Spleen (tissue), 11 donors: ENCODE results near the gene PLB1. TPM values are rescaled to one million over a fixed set of nuclear protein-coding genes. Genes with fewer than 3 reads are reported as not detected.

Source experiments
- DNase-seq: peaks from one replicate; pipeline ENCODE4 v3.0.0-alpha.2; 2020
- H3K27ac ChIP-seq, 8 donors: fragments of 200-600 bp; sonication (generic) in 7 of 8; 1 replicate in 4 of 8; 2 replicates in 4 of 8; pipeline versions ENCODE4 v1.5.0 to v1.8.0; 2016 to 2021; ENCODE audit warnings: inconsistent platforms in 4 of 8, mild to moderate bottlenecking in 4 of 8, moderate library complexity in 1 of 8
- H3K27me3 ChIP-seq, 7 donors: fragments of 200-600 bp; sonication (generic) in 6 of 7; replicated peaks in 1 of 7; 1 replicate in 4 of 7; 2 replicates in 3 of 7; pipeline versions ENCODE4 v1.5.0 to v1.8.0; 2016 to 2021; ENCODE audit warnings: inconsistent platforms in 3 of 7, mild to moderate bottlenecking in 1 of 7
- H3K36me3 ChIP-seq, 6 donors: fragments of 200-600 bp; sonication (generic) in 5 of 6; 1 replicate in 4 of 6; 2 replicates in 2 of 6; pipeline versions ENCODE4 v1.5.0 to v1.8.0; 2016 to 2021; ENCODE audit warnings: inconsistent platforms in 2 of 6
- H3K4me1 ChIP-seq, 6 donors: fragments of 200-600 bp; sonication (generic) in 5 of 6; 1 replicate in 3 of 6; 2 replicates in 3 of 6; pipeline versions ENCODE4 v1.5.0 to v1.8.0; 2016 to 2021; ENCODE audit warnings: inconsistent platforms in 3 of 6
- H3K4me3 ChIP-seq, 8 donors: fragments of 200-600 bp; sonication (generic) in 7 of 8; 1 replicate in 4 of 8; 2 replicates in 4 of 8; pipeline versions ENCODE4 v1.5.0 to v1.8.0; 2016 to 2021; ENCODE audit warnings: inconsistent platforms in 4 of 8, mild to moderate bottlenecking in 4 of 8, moderate library complexity in 2 of 8
- H3K9me3 ChIP-seq, 8 donors: fragments of 200-600 bp; sonication (generic) in 7 of 8; 1 replicate in 4 of 8; 2 replicates in 4 of 8; pipeline versions ENCODE4 v1.5.0 to v1.8.0; 2016 to 2021; ENCODE audit warnings: inconsistent platforms in 4 of 8
- POLR2A ChIP-seq, 3 donors: fragments of 450-650 bp; IDR thresholded peaks; one replicate each; pipeline ENCODE4 v1.5.1; 2017; ENCODE audit warnings: antibody characterized with exemption in 3 of 3, mild to moderate bottlenecking in 1 of 3
- POLR2AphosphoS5 ChIP-seq, 3 donors: sonication (generic); formaldehyde crosslinking; IDR thresholded peaks; one replicate each; pipeline ENCODE4 v1.5.1; 2017; ENCODE audit warnings: antibody characterized with exemption in 3 of 3
- WGBS, 5 donors: extraction: QIAGEN DNeasy Blood & Tissue Kit in 3 of 5; methylation state at CpG; one replicate each; pipeline versions ENCODE4 v1.1.5 to v1.1.7; 2013 to 2018; 5-methylcytosine and 5-hydroxymethylcytosine counted together
- intact Hi-C: fragments of 100-400 bp; cut with DNase I; formaldehyde crosslinking; loops from one replicate; pipeline ENCODE4 v1.15.0; 2023; ENCODE audit warnings: low total_unique reads
- polyA plus RNA-seq, 3 donors: library from polyadenylated mRNA; stranded (reverse); fragments of 200-250 nt; gene quantifications; one replicate each; pipeline ENCODE4 v1.2.1, GENCODE V29; 2013
- total RNA-seq, 7 donors: library from RNA; depleted of rRNA in 3 of 7; stranded (reverse); fragments of >200 nt in 3 of 7; fragmentation: NEBNext Ultra II Directional in 4 of 7; extraction: Animal tissue kit (Norgen Biotek cat#: 25700) in 4 of 7; gene quantifications; one replicate each; pipeline versions ENCODE4 v1.1.0 to v1.2.1, GENCODE V29; 2016 to 2021
- TF ChIP-seq, protein P1 (sequence below), 11 experiments: fragments of 200-600 bp in 7 of 11; fragments of 450-650 bp in 4 of 11; sonication (generic) in 4 of 11; IDR thresholded peaks in 8 of 11; conservative IDR thresholded peaks in 3 of 11; 1 replicate in 7 of 11; 2 replicates in 4 of 11; pipeline versions ENCODE4 v1.4.0 to v1.8.0; 2016 to 2021; ENCODE audit warnings: antibody characterized with exemption in 11 of 11, inconsistent platforms in 4 of 11, mild to moderate bottlenecking in 1 of 11
- donor health status: healthy with polysubstance abuse.
- donor health status: DM: no; HTN: no; CAD: no; lungs with moderate emphysema.
- donor health status: DM: no; HTN: no; CAD: no.
- donor health status: Bipolar disorder and iron deficiency.
- donor health status: healthy.
- donor health status: DM: no; HTN: no; CAD: no.
- donor health status: DM: yes; HTN: yes; CAD: no.

Gene PLB1
- total and polyA plus RNA-seq, 10 donors: 3.8 to 45.7 (median 13.9) TPM

DNA sequence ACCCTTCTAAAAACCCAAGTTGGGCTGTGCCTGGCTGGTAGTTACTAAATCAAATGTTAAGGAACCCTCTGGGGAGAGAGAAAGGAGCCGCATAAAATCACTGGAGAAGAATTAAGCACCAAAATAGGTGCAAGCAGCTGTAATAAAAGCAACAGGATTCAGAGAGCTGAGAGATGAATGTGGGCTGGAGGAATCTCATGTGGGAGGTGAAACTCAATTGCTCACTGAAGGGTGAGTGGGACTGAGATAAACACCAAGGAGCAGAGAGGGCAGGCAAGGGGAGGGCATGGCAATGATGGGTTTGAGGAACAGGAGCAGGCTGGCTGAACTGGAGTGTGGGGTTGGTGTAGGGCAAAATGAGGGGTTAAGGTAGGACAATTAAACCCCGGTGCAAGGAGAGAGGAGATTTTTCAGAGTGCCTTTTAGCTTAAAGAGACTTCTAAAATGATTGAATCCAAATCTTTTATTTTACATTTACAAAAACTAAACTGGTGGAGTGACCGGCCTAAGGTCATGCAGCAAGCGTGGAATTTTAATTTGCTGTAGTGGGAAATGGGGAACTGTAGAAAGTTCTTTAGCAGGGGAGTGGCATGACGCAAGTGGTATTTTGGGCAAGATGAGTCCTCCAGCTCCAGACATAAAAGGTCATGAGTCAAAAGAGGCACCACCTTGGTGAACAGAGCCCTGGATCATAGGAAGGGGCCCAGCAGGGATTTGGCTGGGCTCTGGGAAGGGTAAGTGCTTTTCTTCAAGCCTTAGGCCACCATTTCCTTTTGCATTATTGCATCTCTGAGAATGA is 10.5 kb downstream of the PLB1 start:
- no peaks in the 10 kb centered on the region for H3K27me3 ChIP-seq
- intact Hi-C loops: no loop called here
- TF ChIP-seq POLR2AphosphoS5 (IDR thresholded peaks at IDR 0.05) (no peak), POLR2A (IDR thresholded peaks at IDR 0.05) (no peak)
- TF ChIP-seq, protein P1, sequence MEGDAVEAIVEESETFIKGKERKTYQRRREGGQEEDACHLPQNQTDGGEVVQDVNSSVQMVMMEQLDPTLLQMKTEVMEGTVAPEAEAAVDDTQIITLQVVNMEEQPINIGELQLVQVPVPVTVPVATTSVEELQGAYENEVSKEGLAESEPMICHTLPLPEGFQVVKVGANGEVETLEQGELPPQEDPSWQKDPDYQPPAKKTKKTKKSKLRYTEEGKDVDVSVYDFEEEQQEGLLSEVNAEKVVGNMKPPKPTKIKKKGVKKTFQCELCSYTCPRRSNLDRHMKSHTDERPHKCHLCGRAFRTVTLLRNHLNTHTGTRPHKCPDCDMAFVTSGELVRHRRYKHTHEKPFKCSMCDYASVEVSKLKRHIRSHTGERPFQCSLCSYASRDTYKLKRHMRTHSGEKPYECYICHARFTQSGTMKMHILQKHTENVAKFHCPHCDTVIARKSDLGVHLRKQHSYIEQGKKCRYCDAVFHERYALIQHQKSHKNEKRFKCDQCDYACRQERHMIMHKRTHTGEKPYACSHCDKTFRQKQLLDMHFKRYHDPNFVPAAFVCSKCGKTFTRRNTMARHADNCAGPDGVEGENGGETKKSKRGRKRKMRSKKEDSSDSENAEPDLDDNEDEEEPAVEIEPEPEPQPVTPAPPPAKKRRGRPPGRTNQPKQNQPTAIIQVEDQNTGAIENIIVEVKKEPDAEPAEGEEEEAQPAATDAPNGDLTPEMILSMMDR (IDR thresholded peaks at IDR 0.05 in 8 of 11, conservative IDR thresholded peaks at IDR 0.05 in 3 of 11): no peak
- 87 to 91% (median 89%) methylated on average over 5 of the region's 5 CpGs for WGBS, 5 donors
- H3K27ac ChIP-seq: no peak overlapping the region
- peaks cover 0 to under 1% (median 0%) of the 10 kb centered on the region in 8 donors for H3K9me3 ChIP-seq
- DNase-seq: no peak
- H3K4me1 ChIP-seq: no peaks in the 10 kb centered on the region
- H3K4me3 ChIP-seq: no peak overlapping the region
- H3K36me3 ChIP-seq: no peaks in the 10 kb centered on the region

DNA sequence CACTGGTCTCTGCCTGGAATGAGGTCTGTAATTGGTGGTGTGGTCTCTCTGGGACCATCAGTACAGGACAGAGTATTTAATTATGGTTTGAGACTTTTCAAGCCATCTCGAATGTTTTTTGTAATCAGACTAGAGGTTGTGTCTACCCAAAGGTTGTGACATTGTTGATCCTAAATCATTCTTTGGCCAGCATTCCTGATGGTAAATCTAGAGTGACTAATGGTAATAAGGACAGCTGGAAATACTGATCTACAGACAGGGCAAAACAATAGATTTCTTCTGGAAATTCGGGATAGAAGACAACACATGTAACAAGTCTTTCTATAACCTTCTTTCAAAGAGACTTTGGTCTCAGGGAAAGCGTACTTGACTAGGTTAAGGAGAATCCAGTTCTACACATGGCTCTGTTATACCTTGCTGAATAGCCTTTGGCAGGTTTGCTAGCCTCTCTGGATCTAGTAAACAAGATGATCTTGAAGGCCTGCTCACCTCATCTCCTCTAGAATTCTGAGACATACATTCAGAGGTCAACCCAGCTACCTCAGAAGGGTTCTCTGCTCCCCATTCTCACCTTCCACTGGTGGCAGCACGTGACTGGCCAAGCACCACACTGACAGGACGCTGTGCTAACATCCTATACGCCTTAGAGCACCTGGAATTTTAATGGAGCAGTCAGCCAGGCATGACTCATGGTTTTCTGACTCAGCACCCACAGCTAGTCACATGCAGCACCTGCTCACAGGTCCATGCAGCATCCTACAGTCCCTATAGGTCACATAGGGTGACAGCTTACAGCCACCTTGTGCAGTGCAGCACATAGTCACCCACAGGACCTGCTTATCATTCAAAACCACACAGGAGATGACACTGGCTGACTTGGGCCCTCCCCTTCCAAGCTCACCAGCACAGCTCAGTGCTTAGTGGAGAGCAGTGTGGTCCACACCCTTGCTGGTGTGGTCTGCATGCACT is 12.2 kb downstream of the PLB1 start:
- Histone ChIP-seq H3K4me1 (no peaks in the 10 kb centered on the region), H3K9me3 (peaks cover 0 to 16% (median 10%) of the 10 kb centered on the region in 8 donors), H3K27me3 (no peaks in the 10 kb centered on the region), H3K4me3 (no peak overlapping the region), H3K36me3 (no peaks in the 10 kb centered on the region), H3K27ac (no peak overlapping the region)
- WGBS, 5 donors: 77 to 84% (median 81%) methylated on average over 6 of the region's 6 CpGs
- TF ChIP-seq, protein P1 (IDR thresholded peaks at IDR 0.05 in 8 of 11, conservative IDR thresholded peaks at IDR 0.05 in 3 of 11): no peak
- TF ChIP-seq POLR2A (IDR thresholded peaks at IDR 0.05) (no peak), POLR2AphosphoS5 (IDR thresholded peaks at IDR 0.05) (no peak)
- intact Hi-C loops: no loop called here
- no peak for DNase-seq

DNA sequence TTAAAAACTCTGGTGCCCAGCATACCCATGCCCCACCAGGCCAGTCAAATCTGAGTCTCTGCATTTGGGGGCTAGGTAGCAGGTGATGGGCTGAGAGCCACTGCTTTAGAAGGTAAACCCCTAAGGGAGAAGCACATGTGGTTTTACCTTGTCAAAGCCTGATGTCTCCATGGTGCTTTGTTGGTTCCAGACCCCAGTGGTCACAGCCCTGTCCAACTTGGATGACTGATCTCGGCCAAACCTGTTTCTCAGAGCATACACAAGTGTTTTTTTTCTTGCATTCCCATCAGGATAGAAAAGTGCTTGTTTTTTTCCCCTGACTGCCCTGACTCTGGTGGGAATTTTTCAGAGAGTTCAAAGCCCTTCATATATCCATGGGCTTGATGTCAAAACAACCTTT is 13.5 kb downstream of the PLB1 start:
- intact Hi-C loops: no loop called here
- no peak for TF ChIP-seq POLR2A (IDR thresholded peaks at IDR 0.05)
- TF ChIP-seq POLR2AphosphoS5 (IDR thresholded peaks at IDR 0.05): no peak
- TF ChIP-seq, protein P1 (IDR thresholded peaks at IDR 0.05 in 8 of 11, conservative IDR thresholded peaks at IDR 0.05 in 3 of 11): no peak
- Histone ChIP-seq H3K27me3 (no peaks in the 10 kb centered on the region), H3K4me3 (no peak overlapping the region), H3K9me3 (peaks cover 0 to 16% (median 10%) of the 10 kb centered on the region in 8 donors), H3K27ac (no peak overlapping the region), H3K4me1 (no peaks in the 10 kb centered on the region), H3K36me3 (no peaks in the 10 kb centered on the region)
- no peak for DNase-seq
- WGBS, 5 donors: 61 to 86% (median 72%) methylated on average over 1 of the region's 1 CpG
